Natural killer cell (primary cell): ENCODE results near the gene AXIN1. TPM values are rescaled to one million over a fixed set of nuclear protein-coding genes. Genes with fewer than 3 reads are reported as not detected.
A peak's percentile ranks its signal among the peaks of the same experiment; 100 is the strongest.
"Not testable (repeated sequence)": the region's sequence is repeated elsewhere in the genome, so short reads cannot be mapped to it uniquely, and the experiment has no call there.

Experiments used
- ATAC-seq, 3 donors: fragments of 150-1000 bp in 2 of 3; fragments of 200-7000 bp in 1 of 3; cut with Tn5 transposase; 1 replicate in 1 of 3; 2 replicates in 2 of 3; pipeline ENCODE4 v1.10.0; 2021; ENCODE audit warnings: mild to moderate bottlenecking in 2 of 3, moderate library complexity in 2 of 3
- DNase-seq, 2 donors: peaks; one replicate each; pipeline versions ENCODE4 v3.0.0 to v3.0.0-alpha.2; 2013 to 2021; ENCODE audit warnings: mixed read lengths in 1 of 2
- H3K27ac ChIP-seq: one replicate; pipeline ENCODE4 v1.5.1; 2013; ENCODE audit warnings: mild to moderate bottlenecking, low read length
- H3K27me3 ChIP-seq: one replicate; pipeline ENCODE4 v1.6.1; 2013; ENCODE audit warnings: low read length; ENCODE audit not compliant: control insufficient read depth, insufficient read depth
- H3K36me3 ChIP-seq: one replicate; pipeline ENCODE4 v1.6.1; 2013; ENCODE audit warnings: low read length; ENCODE audit not compliant: control insufficient read depth, insufficient read depth
- H3K4me1 ChIP-seq: one replicate; pipeline ENCODE4 v1.6.1; 2013; ENCODE audit warnings: low read length; ENCODE audit not compliant: control insufficient read depth, insufficient read depth
- H3K4me3 ChIP-seq: one replicate; pipeline ENCODE4 v1.5.1; 2013; ENCODE audit warnings: low read length
- H3K9me3 ChIP-seq: one replicate; pipeline ENCODE4 v1.6.1; 2013; ENCODE audit warnings: low read length; ENCODE audit not compliant: control insufficient read depth, insufficient read depth
- H3K27ac Mint-ChIP-seq, 2 donors: one replicate each; pipeline ENCODE4 v1.8.0; 2022; ENCODE audit warnings: mild to moderate bottlenecking in 2 of 2, mixed read lengths in 2 of 2, moderate library complexity in 1 of 2
- H3K27me3 Mint-ChIP-seq, 2 donors: one replicate each; pipeline ENCODE4 v1.8.0; 2022; ENCODE audit warnings: low read depth in 2 of 2, mixed read lengths in 2 of 2
- H3K36me3 Mint-ChIP-seq: one replicate; pipeline ENCODE4 v1.8.0; 2022; ENCODE audit warnings: mixed read lengths
- H3K4me1 Mint-ChIP-seq, 2 donors: one replicate each; pipeline ENCODE4 v1.8.0; 2022; ENCODE audit warnings: mixed read lengths in 2 of 2
- H3K4me3 Mint-ChIP-seq: one replicate; pipeline ENCODE4 v1.8.0; 2022; ENCODE audit warnings: mild to moderate bottlenecking, moderate library complexity, mixed read lengths
- H3K9me3 Mint-ChIP-seq, 2 donors: one replicate each; pipeline ENCODE4 v1.8.0; 2022; ENCODE audit warnings: mixed read lengths in 2 of 2
- CTCF ChIP-seq: fragments of 200-600 bp; IDR thresholded peaks from one replicate; pipeline ENCODE4 v1.8.0; 2022; ENCODE audit warnings: antibody characterized with exemption
- WGBS: methylation state at CpG from one replicate; pipeline ENCODE4 v1.1.7; 2013; ENCODE audit warnings: missing lambda C conversion rate; ENCODE audit not compliant: insufficient coverage; 5-methylcytosine and 5-hydroxymethylcytosine counted together
- intact Hi-C: fragments of 100-400 bp; cut with micrococcal nuclease; formaldehyde crosslinking; loops from one replicate; pipeline ENCODE4 v1.14.2; 2022
- total RNA-seq, 4 donors: library from RNA; stranded (reverse); fragments of 120-200 nt in 1 of 4; gene quantifications; one replicate each; pipeline versions ENCODE4 v1.2.3 to v1.2.4, GENCODE V29; 2013 to 2022

Gene AXIN1
- total RNA-seq, 3 donors from 2014 or later (not counting 1 experiment from before 2014, with no cell fraction given) = 100 to 122 (median 106) TPM

- Histone ChIP-seq H3K36me3 (peaks cover 21% of the 10 kb centered on the region), H3K27ac (no peak overlapping the region), H3K4me1 (peaks cover 46% of the 10 kb centered on the region), H3K4me3 (peak overlapping the region; percentile 8), H3K27me3 (no peaks in the 10 kb centered on the region), H3K9me3 (no peaks in the 10 kb centered on the region)
- Mint-ChIP-seq H3K4me3 (peak overlapping the region; percentile 81), H3K9me3 (no peaks in the 10 kb centered on the region), H3K27ac (no peak overlapping the region), H3K4me1 (peaks cover 10 to 24% of the 10 kb centered on the region in 2 donors), H3K27me3 (no peaks in the 10 kb centered on the region), H3K36me3 (no peaks in the 10 kb centered on the region)
- intact Hi-C loops = no loop called here
- WGBS = 93% methylated on average over 16 of the region's 16 CpGs
- no peak for TF ChIP-seq CTCF
- ATAC-seq (no peak), DNase-seq (no peak)
These were observed 26.8 kb upstream of the AXIN1 start for GRCh38 chr16:379183-379960.

GRCh38 chr16:378821-379182, 26.3 kb upstream of the AXIN1 start:
- H3K36me3 ChIP-seq = peaks cover 23% of the 10 kb centered on the region
- no peak for DNase-seq
- no peaks in the 10 kb centered on the region for H3K27me3 ChIP-seq
- H3K36me3 Mint-ChIP-seq = no peaks in the 10 kb centered on the region
- H3K4me3 ChIP-seq = no peak overlapping the region
- TF ChIP-seq CTCF = no peak
- intact Hi-C loops = no loop called here
- no peaks in the 10 kb centered on the region for H3K27me3 Mint-ChIP-seq
- WGBS = 93% methylated on average over 14 of the region's 14 CpGs
- H3K27ac Mint-ChIP-seq = no peak overlapping the region
- H3K27ac ChIP-seq = no peak overlapping the region
- peaks cover 10 to 24% of the 10 kb centered on the region in 2 donors for H3K4me1 Mint-ChIP-seq
- H3K9me3 Mint-ChIP-seq = no peaks in the 10 kb centered on the region
- no peaks in the 10 kb centered on the region for H3K9me3 ChIP-seq
- ATAC-seq = no peak
- H3K4me1 ChIP-seq = peaks cover 42% of the 10 kb centered on the region
- H3K4me3 Mint-ChIP-seq = no peak overlapping the region

GRCh38 chr16:378113-378820, 25.7 kb upstream of the AXIN1 start:
- H3K27me3 Mint-ChIP-seq, H3K36me3 Mint-ChIP-seq, intact Hi-C loops: not testable (repeated sequence)

GRCh38 chr16:377419-377951, 25.0 kb upstream of the AXIN1 start:
- no peak for TF ChIP-seq CTCF

More at GRCh38 chr16:378113-378820, 25.7 kb upstream of the AXIN1 start:
- H3K4me3 Mint-ChIP-seq, H3K27me3 ChIP-seq, H3K27ac ChIP-seq, ATAC-seq, H3K4me3 ChIP-seq, DNase-seq, H3K27ac Mint-ChIP-seq, H3K9me3 ChIP-seq, H3K9me3 Mint-ChIP-seq: not testable (repeated sequence)
- peaks cover 7 to 20% of the 10 kb centered on the region in 2 donors for H3K4me1 Mint-ChIP-seq
- Histone ChIP-seq H3K36me3 (peaks cover 27% of the 10 kb centered on the region), H3K4me1 (peaks cover 37% of the 10 kb centered on the region)
- WGBS = 91% methylated on average over 31 of the region's 36 CpGs

More at GRCh38 chr16:377419-377951, 25.0 kb upstream of the AXIN1 start:
- ATAC-seq (no peak), DNase-seq (no peak)
- H3K36me3 ChIP-seq = peaks cover 27% of the 10 kb centered on the region
- peaks cover 29% of the 10 kb centered on the region for H3K4me1 ChIP-seq
- 93% methylated on average over 42 of the region's 42 CpGs for WGBS
- Mint-ChIP-seq H3K4me1 (peaks cover 0 to 13% of the 10 kb centered on the region in 2 donors), H3K4me3 (no peak overlapping the region), H3K27ac (no peak overlapping the region), H3K9me3 (no peaks in the 10 kb centered on the region), H3K36me3 (no peaks in the 10 kb centered on the region), H3K27me3 (no peaks in the 10 kb centered on the region)
- intact Hi-C loops = no loop called here
- no peak overlapping the region for H3K4me3 ChIP-seq
- no peaks in the 10 kb centered on the region for H3K27me3 ChIP-seq
- no peak overlapping the region for H3K27ac ChIP-seq
- no peaks in the 10 kb centered on the region for H3K9me3 ChIP-seq
